HCT116 (cell line): ENCODE data around the gene EEF1AKMT4. TPM values are rescaled to one million over a fixed set of nuclear protein-coding genes. Genes with fewer than 3 reads are reported as not detected.
A peak's percentile ranks its signal among the peaks of the same experiment; 100 is the strongest.
"Not testable (repeated sequence)": the region's sequence is repeated elsewhere in the genome, so short reads cannot be mapped to it uniquely, and the experiment has no call there.

Experiments
- ATAC-seq: fragments of 200-7000 bp; cut with Tn5 transposase; 2 replicates; pipeline ENCODE4 v1.9.1; 2020; ENCODE audit warnings: mild to moderate bottlenecking, moderate library complexity
- BruUV-seq: library from RNA; stranded (reverse); fragments of 400-500 nt; replicated peaks from 2 replicates; lab custom pipeline; 2021; lab: Mats Ljungman, UMichigan
- CTCF ChIA-PET: fragments of 300-600 bp; sonication (Branson Sonifier 250); formaldehyde crosslinking; loops from one replicate; lab custom pipeline; 2021; ENCODE audit warnings: antibody characterized with exemption; lab: Charles Lee
- POLR2A ChIA-PET: fragments of 300-600, 350-600 bp; sonication (Branson Sonifier 250); formaldehyde crosslinking; loops from one replicate; lab custom pipeline; 2021; ENCODE audit warnings: antibody characterized with exemption; lab: Charles Lee
- RAD21 ChIA-PET, 2 experiments: fragments of 300-600 bp; sonication (Branson Sonifier 250); formaldehyde crosslinking; loops; one replicate each; lab custom pipeline; 2023; ENCODE audit warnings: low total read pairs in 2 of 2; ENCODE audit not compliant: uncharacterized antibody in 2 of 2, unreplicated experiment in 2 of 2, low non-redundant PET in 1 of 2; lab: Charles Lee
- DNase-seq: peaks from one replicate; pipeline ENCODE4 v3.0.0-alpha.2; 2010; ENCODE audit warnings: low read depth, low spot score
- H2AFZ ChIP-seq: fragments of 200-600 bp; shearing (Covaris generic), sonication (generic); 2 replicates; pipeline ENCODE4 v1.6.1; 2017; ENCODE audit warnings: low read depth, mixed run types, mixed read lengths, antibody characterized with exemption, low read length; ENCODE audit not compliant: poor library complexity, severe bottlenecking
- H3K27ac ChIP-seq: 2 replicates; pipeline ENCODE4 v1.5.1; 2012; ENCODE audit warnings: low read depth, low read length
- H3K27me3 ChIP-seq: fragments of 200-600 bp; sonication (generic); 2 replicates; pipeline ENCODE4 v1.6.1; 2016; ENCODE audit warnings: mixed run types, low read length, mixed read lengths; ENCODE audit not compliant: insufficient read depth
- H3K36me3 ChIP-seq, 2 experiments: fragments of 200-500 bp in 1 of 2; fragments of 200-600 bp in 1 of 2; sonication (Bioruptor generic) in 1 of 2; sonication (generic) in 1 of 2; 2 replicates each; pipeline versions ENCODE4 v1.5.1 to v1.6.1; 2014 to 2016; ENCODE audit warnings: low read length in 2 of 2, inconsistent platforms in 1 of 2, mixed read lengths in 1 of 2, mixed run types in 1 of 2; ENCODE audit not compliant: insufficient read depth in 2 of 2, control insufficient read depth in 1 of 2
- H3K4me1 ChIP-seq, 2 experiments: fragments of 200-600 bp in 1 of 2; sonication (generic) in 1 of 2; 2 replicates each; pipeline versions ENCODE4 v1.5.1 to v1.6.1; 2012 to 2017; ENCODE audit warnings: low read length in 2 of 2, inconsistent platforms in 1 of 2, mild to moderate bottlenecking in 1 of 2, mixed read lengths in 1 of 2, mixed run types in 1 of 2, moderate library complexity in 1 of 2; ENCODE audit not compliant: insufficient read depth in 2 of 2, control insufficient read depth in 1 of 2
- H3K4me2 ChIP-seq: fragments of 200-600 bp; sonication (generic); 2 replicates; pipeline ENCODE4 v1.6.1; 2017; ENCODE audit warnings: mixed run types, low read length, mixed read lengths
- H3K4me3 ChIP-seq, 2 experiments: fragments of 200-600 bp in 1 of 2; sonication (generic) in 1 of 2; replicated peaks in 1 of 2; 2 replicates each; pipeline ENCODE4 v1.5.1; 2011 to 2016; ENCODE audit warnings: low read length in 2 of 2, control low read depth in 1 of 2, low read depth in 1 of 2, mild to moderate bottlenecking in 1 of 2, mixed read lengths in 1 of 2, mixed run types in 1 of 2
- H3K79me2 ChIP-seq: fragments of 200-600 bp; sonication (generic); 2 replicates; pipeline ENCODE4 v1.6.1; 2017; ENCODE audit warnings: mild to moderate bottlenecking, mixed run types, low read length, moderate library complexity, mixed read lengths; ENCODE audit not compliant: insufficient read depth
- H3K9ac ChIP-seq: fragments of 200-600 bp; sonication (generic); 2 replicates; pipeline ENCODE4 v1.6.1; 2016; ENCODE audit warnings: low read length, mixed read lengths
- H3K9me2 ChIP-seq: fragments of 200-600 bp; sonication (generic), shearing (Covaris generic); 2 replicates; pipeline ENCODE4 v1.6.1; 2017; ENCODE audit warnings: mixed run types, mild to moderate bottlenecking, moderate library complexity; ENCODE audit not compliant: insufficient read depth
- H3K9me3 ChIP-seq, 2 experiments: fragments of 200-500 bp in 1 of 2; fragments of 200-600 bp in 1 of 2; sonication (Bioruptor generic) in 1 of 2; sonication (generic) in 1 of 2; 2 replicates each; pipeline ENCODE4 v1.6.1; 2014 to 2017; ENCODE audit warnings: low read length in 2 of 2, mixed read lengths in 2 of 2, inconsistent platforms in 1 of 2, low read depth in 1 of 2, mild to moderate bottlenecking in 1 of 2, mixed run types in 1 of 2, moderate library complexity in 1 of 2; ENCODE audit not compliant: control insufficient read depth in 1 of 2, insufficient read depth in 1 of 2
- H4K20me1 ChIP-seq: fragments of 200-600 bp; sonication (generic), shearing (Covaris generic); 2 replicates; pipeline ENCODE4 v1.6.1; 2017; ENCODE audit warnings: mixed run types, mild to moderate bottlenecking, moderate library complexity; ENCODE audit not compliant: insufficient read depth
- EGR1 ChIP-seq: IDR thresholded peaks from 2 replicates; pipeline ENCODE4 v1.6.1; 2012; ENCODE audit warnings: low read depth
- EZH2 ChIP-seq: fragments of 200-600 bp; sonication (generic); IDR thresholded peaks from 2 replicates; pipeline ENCODE4 v1.6.1; 2017; ENCODE audit warnings: antibody characterized with exemption, mixed run types
- SP1 ChIP-seq: IDR thresholded peaks from 2 replicates; pipeline ENCODE4 v1.6.1; 2012; ENCODE audit warnings: low read depth
- YY1 ChIP-seq: IDR thresholded peaks from 2 replicates; pipeline ENCODE4 v1.6.1; 2011; ENCODE audit warnings: low read length, low read depth, moderate library complexity, mild to moderate bottlenecking; ENCODE audit not compliant: insufficient replicate concordance; ENCODE audit errors: extremely low read depth
- intact Hi-C: fragments of 100-400 bp; cut with micrococcal nuclease; formaldehyde crosslinking; loops from 2 replicates; pipeline ENCODE4 v1.10.0; 2022
- total RNA-seq: library from RNA; stranded (reverse); gene quantifications from one replicate; pipeline ENCODE4 v1.2.1, GENCODE V29; 2021; ENCODE audit not compliant: unreplicated experiment
- TF ChIP-seq, protein P1 (sequence below): IDR thresholded peaks from 2 replicates; pipeline ENCODE4 v1.6.1; 2012; ENCODE audit warnings: low read depth

EEF1AKMT4 gene
- total RNA-seq, 1 experiment from 2014 or later = 10.5 TPM

DNA sequence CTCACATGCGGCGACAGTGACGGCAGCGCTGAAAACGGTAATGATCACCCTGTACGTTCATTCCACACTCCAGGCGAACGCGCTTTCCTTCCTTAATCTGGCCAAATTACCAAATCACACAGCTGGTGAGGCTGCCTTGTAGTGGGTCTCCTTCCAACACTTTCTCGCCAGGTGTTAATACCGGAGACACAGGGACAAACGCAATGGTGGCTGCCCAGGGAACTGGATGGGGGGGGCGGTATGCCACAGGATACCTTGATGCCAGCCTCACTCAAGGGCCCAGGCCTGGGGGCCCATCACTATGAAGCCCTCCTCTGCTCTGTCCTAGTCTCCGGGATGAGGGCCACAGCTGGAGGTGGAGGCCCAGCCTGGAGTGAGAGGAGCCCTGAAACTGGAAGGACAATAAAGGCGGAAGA is 13.3 kb downstream of the EEF1AKMT4 start:
- intact Hi-C loops = no loop called here
- ChIA-PET RAD21 (no interaction called here), POLR2A (no interaction called here), CTCF (interaction anchor here (0.7 kb wide), 1 partner anchor 33 kb away, joined by 3 read pairs; the partner anchor contains the start of gene VWA5B2)
- Histone ChIP-seq H3K79me2 (no peaks in the 10 kb centered on the region), H3K9me2 (no peaks in the 10 kb centered on the region), H3K4me2 (peak overlapping the region; percentile 92; the same call in 1 of the 2 replicates), H3K27ac (no peak overlapping the region), H3K36me3 (no peaks in the 10 kb centered on the region; a peak in 1 of 4 replicates), H3K9me3 (no peaks in the 10 kb centered on the region), H3K27me3 (no peaks in the 10 kb centered on the region), H3K9ac (no peak overlapping the region), H3K4me1 (peaks cover 3 to 24% of the 10 kb centered on the region in 2 experiments; a peak in 3 of 4 replicates), H3K4me3 (no peak overlapping the region), H2AFZ (no peak overlapping the region), H4K20me1 (no peaks in the 10 kb centered on the region)
- no peak for TF ChIP-seq EGR1
- TF ChIP-seq EZH2 = no peak
- TF ChIP-seq, protein P1, sequence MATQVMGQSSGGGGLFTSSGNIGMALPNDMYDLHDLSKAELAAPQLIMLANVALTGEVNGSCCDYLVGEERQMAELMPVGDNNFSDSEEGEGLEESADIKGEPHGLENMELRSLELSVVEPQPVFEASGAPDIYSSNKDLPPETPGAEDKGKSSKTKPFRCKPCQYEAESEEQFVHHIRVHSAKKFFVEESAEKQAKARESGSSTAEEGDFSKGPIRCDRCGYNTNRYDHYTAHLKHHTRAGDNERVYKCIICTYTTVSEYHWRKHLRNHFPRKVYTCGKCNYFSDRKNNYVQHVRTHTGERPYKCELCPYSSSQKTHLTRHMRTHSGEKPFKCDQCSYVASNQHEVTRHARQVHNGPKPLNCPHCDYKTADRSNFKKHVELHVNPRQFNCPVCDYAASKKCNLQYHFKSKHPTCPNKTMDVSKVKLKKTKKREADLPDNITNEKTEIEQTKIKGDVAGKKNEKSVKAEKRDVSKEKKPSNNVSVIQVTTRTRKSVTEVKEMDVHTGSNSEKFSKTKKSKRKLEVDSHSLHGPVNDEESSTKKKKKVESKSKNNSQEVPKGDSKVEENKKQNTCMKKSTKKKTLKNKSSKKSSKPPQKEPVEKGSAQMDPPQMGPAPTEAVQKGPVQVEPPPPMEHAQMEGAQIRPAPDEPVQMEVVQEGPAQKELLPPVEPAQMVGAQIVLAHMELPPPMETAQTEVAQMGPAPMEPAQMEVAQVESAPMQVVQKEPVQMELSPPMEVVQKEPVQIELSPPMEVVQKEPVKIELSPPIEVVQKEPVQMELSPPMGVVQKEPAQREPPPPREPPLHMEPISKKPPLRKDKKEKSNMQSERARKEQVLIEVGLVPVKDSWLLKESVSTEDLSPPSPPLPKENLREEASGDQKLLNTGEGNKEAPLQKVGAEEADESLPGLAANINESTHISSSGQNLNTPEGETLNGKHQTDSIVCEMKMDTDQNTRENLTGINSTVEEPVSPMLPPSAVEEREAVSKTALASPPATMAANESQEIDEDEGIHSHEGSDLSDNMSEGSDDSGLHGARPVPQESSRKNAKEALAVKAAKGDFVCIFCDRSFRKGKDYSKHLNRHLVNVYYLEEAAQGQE = no peak
- no peak for TF ChIP-seq YY1
- TF ChIP-seq SP1 = no peak
- DNase-seq (no peak), ATAC-seq (no peak)
- BruUV-seq = no TSS peak

DNA sequence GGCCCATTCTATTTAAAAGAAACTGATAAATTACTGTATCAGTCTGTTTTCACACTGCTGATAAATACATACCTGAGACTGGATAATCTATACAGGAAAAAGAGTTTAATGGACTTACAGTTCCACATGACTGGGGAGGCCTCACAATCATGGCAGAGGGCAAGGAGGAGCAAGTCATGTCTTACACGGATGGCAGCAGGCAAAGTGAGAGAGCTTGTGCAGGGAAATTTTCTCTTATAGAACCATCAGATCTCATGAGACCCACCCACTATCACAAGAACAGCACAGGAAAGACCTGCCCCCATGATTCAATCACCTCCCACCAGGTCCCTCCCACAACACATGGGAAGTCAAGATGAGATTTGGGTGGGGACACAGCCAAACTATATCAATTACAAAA is 17.8 kb downstream of the EEF1AKMT4 start:
- BruUV-seq, H3K4me2 ChIP-seq, H3K9me3 ChIP-seq, H3K9ac ChIP-seq, H3K4me1 ChIP-seq, POLR2A ChIA-PET, H3K9me2 ChIP-seq, RAD21 ChIA-PET, DNase-seq, ATAC-seq, H3K36me3 ChIP-seq, H4K20me1 ChIP-seq, CTCF ChIA-PET, H3K27ac ChIP-seq, H3K4me3 ChIP-seq, H2AFZ ChIP-seq, H3K27me3 ChIP-seq, intact Hi-C loops, H3K79me2 ChIP-seq: not testable (repeated sequence)
